Endodermal cell (in vitro differentiated cells): ENCODE data around the gene TMEM43. TPM values are rescaled to one million over a fixed set of nuclear protein-coding genes. Genes with fewer than 3 reads are reported as not detected.

Experiments used
- DNase-seq: peaks from one replicate; pipeline ENCODE4 v3.0.0-alpha.2; 2017
- H3K27ac ChIP-seq: 2 replicates; pipeline ENCODE4 v1.5.1; 2013; ENCODE audit warnings: mild to moderate bottlenecking, low read depth, low read length, moderate library complexity
- H3K27me3 ChIP-seq: 2 replicates; pipeline ENCODE4 v1.6.1; 2013; ENCODE audit warnings: mild to moderate bottlenecking, low read length, moderate library complexity; ENCODE audit not compliant: insufficient read depth, control insufficient read depth, poor library complexity, severe bottlenecking
- H3K36me3 ChIP-seq: 2 replicates; pipeline ENCODE4 v1.7.0; 2013; ENCODE audit warnings: mild to moderate bottlenecking, low read length, moderate library complexity; ENCODE audit not compliant: control insufficient read depth, insufficient read depth
- H3K4me1 ChIP-seq: one replicate; pipeline ENCODE4 v1.7.0; 2013; ENCODE audit warnings: low read length; ENCODE audit not compliant: control insufficient read depth, insufficient read depth
- H3K4me3 ChIP-seq: 2 replicates; pipeline ENCODE4 v1.5.1; 2013; ENCODE audit warnings: mild to moderate bottlenecking, low read length, moderate library complexity
- H3K9ac ChIP-seq: 2 replicates; pipeline ENCODE4 v1.6.1; 2013; ENCODE audit warnings: mild to moderate bottlenecking, low read length, moderate library complexity; ENCODE audit not compliant: poor library complexity, severe bottlenecking; ENCODE audit errors: extremely low read depth
- H3K9me3 ChIP-seq: 2 replicates; pipeline ENCODE4 v1.6.1; 2013; ENCODE audit warnings: mild to moderate bottlenecking, low read length, moderate library complexity; ENCODE audit not compliant: control insufficient read depth
- H3K27ac Mint-ChIP-seq: 2 replicates; pipeline ENCODE4 v1.8.0; 2020; ENCODE audit warnings: mixed read lengths
- H3K27me3 Mint-ChIP-seq: 2 replicates; pipeline ENCODE4 v1.8.0; 2021; ENCODE audit warnings: mild to moderate bottlenecking, mixed read lengths; ENCODE audit not compliant: insufficient read depth
- H3K36me3 Mint-ChIP-seq: 2 replicates; pipeline ENCODE4 v1.8.0; 2020; ENCODE audit warnings: low read depth, mixed read lengths
- H3K4me1 Mint-ChIP-seq: 2 replicates; pipeline ENCODE4 v1.8.0; 2020; ENCODE audit warnings: mixed read lengths
- H3K4me3 Mint-ChIP-seq: 2 replicates; pipeline ENCODE4 v1.8.0; 2020; ENCODE audit warnings: mild to moderate bottlenecking, moderate library complexity, mixed read lengths
- H3K9me3 Mint-ChIP-seq: 2 replicates; pipeline ENCODE4 v1.8.0; 2020; ENCODE audit warnings: mild to moderate bottlenecking, mixed read lengths
- CTCF ChIP-seq: fragments of 200-600 bp; sonication (generic); conservative IDR thresholded peaks from 2 replicates; pipeline ENCODE4 v1.5.0; 2021; ENCODE audit warnings: antibody characterized with exemption, mild to moderate bottlenecking
- WGBS, 2 experiments: methylation state at CpG; one replicate each; pipeline versions ENCODE4 v1.1.5 to v1.1.7; 2013; ENCODE audit warnings: missing lambda C conversion rate in 2 of 2, mixed read lengths in 1 of 2; ENCODE audit not compliant: insufficient coverage in 1 of 2, insufficient read length in 1 of 2; 5-methylcytosine and 5-hydroxymethylcytosine counted together
- total RNA-seq, 2 donors: library from RNA; stranded (reverse); fragmentation: NEBNext Ultra II Directional in 1 of 2; extraction: Animal tissue kit (Norgen Biotek cat#: 25700) in 1 of 2; gene quantifications; 2 replicates in 1 of 2; 3 replicates in 1 of 2; pipeline ENCODE4 v1.2.1, GENCODE V29; 2021

Gene TMEM43
- total RNA-seq, 2 donors from 2014 or later, result 28.9 to 39.3 TPM

- Mint-ChIP-seq H3K4me3 (no peak overlapping the region), H3K9me3 (no peaks in the 10 kb centered on the region), H3K27me3 (no peaks in the 10 kb centered on the region), H3K27ac (peak overlapping the region; percentile 36), H3K36me3 (peaks cover 58% of the 10 kb centered on the region), H3K4me1 (peaks cover 17% of the 10 kb centered on the region)
- no peak for TF ChIP-seq CTCF
- no peak overlapping the region for H3K27ac ChIP-seq
- H3K4me3 ChIP-seq, result no peak overlapping the region
- H3K9ac ChIP-seq, result no peak overlapping the region
- WGBS, 2 experiments, result 94 to 98% methylated on average over 9 of the region's 9 CpGs
- peaks cover 55% of the 10 kb centered on the region for H3K36me3 ChIP-seq
- no peaks in the 10 kb centered on the region for H3K9me3 ChIP-seq
- no peaks in the 10 kb centered on the region for H3K27me3 ChIP-seq
- DNase-seq, result no peak
- no peaks in the 10 kb centered on the region for H3K4me1 ChIP-seq
Observed at GRCh38 chr3:14150078-14150477, 25.2 kb downstream of the TMEM43 start.

- Histone ChIP-seq H3K9ac (no peak overlapping the region), H3K36me3 (peaks cover 52% of the 10 kb centered on the region), H3K4me1 (no peaks in the 10 kb centered on the region), H3K4me3 (no peak overlapping the region), H3K27ac (no peak overlapping the region), H3K27me3 (no peaks in the 10 kb centered on the region), H3K9me3 (no peaks in the 10 kb centered on the region)
- Mint-ChIP-seq H3K27me3 (no peaks in the 10 kb centered on the region), H3K36me3 (peaks cover 62% of the 10 kb centered on the region), H3K27ac (peak overlapping the region; percentile 79), H3K4me3 (no peak overlapping the region), H3K9me3 (no peaks in the 10 kb centered on the region), H3K4me1 (peaks cover 15% of the 10 kb centered on the region)
- no peak for TF ChIP-seq CTCF
- no peak for DNase-seq
- 88 to 94% methylated on average over 8 to 9 of the region's 9 CpGs for WGBS, 2 experiments
Observed at GRCh38 chr3:14150491-14151230, 25.8 kb downstream of the TMEM43 start.

GRCh38 chr3:14151471-14152083 is 26.7 kb downstream of the TMEM43 start:
- no peak overlapping the region for H3K27ac Mint-ChIP-seq
- DNase-seq, result no peak
- H3K27me3 ChIP-seq, result no peaks in the 10 kb centered on the region
- no peak overlapping the region for H3K4me3 Mint-ChIP-seq
- H3K9ac ChIP-seq, result no peak overlapping the region
- no peak overlapping the region for H3K27ac ChIP-seq
- TF ChIP-seq CTCF, result no peak
- H3K4me1 Mint-ChIP-seq, result peaks cover 15% of the 10 kb centered on the region
- H3K4me1 ChIP-seq, result no peaks in the 10 kb centered on the region
- peaks cover 66% of the 10 kb centered on the region for H3K36me3 Mint-ChIP-seq
- H3K9me3 ChIP-seq, result no peaks in the 10 kb centered on the region
- no peaks in the 10 kb centered on the region for H3K9me3 Mint-ChIP-seq
- H3K36me3 ChIP-seq, result peaks cover 61% of the 10 kb centered on the region
- no peak overlapping the region for H3K4me3 ChIP-seq
- WGBS, 2 experiments, result 93 to 96% methylated on average over 8 to 12 of the region's 12 CpGs
- H3K27me3 Mint-ChIP-seq, result no peaks in the 10 kb centered on the region
